PC-9 (cell line): ENCODE measurements around the gene TMBIM4.
"Not testable (repeated sequence)": the region's sequence is repeated elsewhere in the genome, so short reads cannot be mapped to it uniquely, and the experiment has no call there.

Source experiments
- EZH2 ChIP-seq: fragments of 200-600 bp; sonication (generic); IDR thresholded peaks from 2 replicates; pipeline ENCODE4 v1.8.0; 2017; ENCODE audit warnings: antibody characterized with exemption, low read depth
- TF ChIP-seq, protein P1 (sequence below): fragments of 200-600 bp; sonication (generic); conservative IDR thresholded peaks from 2 replicates; pipeline ENCODE4 v1.6.1; 2017; ENCODE audit warnings: mixed run types, antibody characterized with exemption, mild to moderate bottlenecking, moderate library complexity

DNA sequence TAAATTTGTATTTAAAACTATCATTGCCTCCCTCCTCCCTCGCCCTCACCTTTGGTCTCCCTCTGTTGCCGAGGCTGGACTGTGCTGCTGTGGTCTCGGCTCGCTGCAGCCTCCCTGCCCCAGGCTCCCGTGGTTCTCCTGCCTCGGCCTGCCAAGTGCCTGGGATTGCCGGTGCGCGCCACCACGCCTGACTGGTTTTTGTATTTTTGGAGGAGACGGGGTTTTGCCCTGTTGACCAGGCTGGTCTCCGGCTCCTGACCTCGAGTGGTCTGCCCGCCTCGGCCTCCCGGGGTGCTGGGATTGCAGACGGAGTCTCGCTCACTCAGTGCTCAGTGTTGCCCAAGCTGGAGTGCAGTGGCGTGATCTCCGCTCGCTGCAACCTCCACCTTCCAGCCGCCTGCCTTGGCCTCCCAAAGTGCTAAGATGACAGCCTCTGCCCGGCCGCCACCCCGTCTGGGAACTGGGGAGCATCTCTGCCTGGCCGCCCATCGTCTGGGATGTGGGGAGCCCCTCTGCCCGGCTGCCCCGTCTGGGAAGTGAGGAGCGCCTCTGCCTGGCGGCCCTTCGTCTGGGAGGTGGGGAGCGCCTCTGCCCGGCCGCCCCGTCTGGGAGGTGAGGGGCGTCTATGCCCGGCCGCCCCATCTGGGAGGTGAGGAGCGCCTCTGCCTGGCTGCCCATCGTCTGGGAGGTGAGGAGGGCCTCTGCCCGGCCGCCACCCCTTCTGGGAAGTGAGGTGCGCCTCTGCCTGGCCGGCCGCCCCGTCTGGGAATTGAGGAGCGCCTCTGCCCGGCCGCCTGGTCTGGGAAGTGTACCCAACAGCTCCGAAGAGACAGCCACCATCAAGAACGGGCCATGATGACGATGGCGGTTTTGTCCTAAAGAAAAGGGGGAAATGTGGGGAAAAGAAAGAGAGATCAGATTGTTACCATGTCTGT, 4.9 kb upstream of the TMBIM4 start:
- TF ChIP-seq, protein P1, sequence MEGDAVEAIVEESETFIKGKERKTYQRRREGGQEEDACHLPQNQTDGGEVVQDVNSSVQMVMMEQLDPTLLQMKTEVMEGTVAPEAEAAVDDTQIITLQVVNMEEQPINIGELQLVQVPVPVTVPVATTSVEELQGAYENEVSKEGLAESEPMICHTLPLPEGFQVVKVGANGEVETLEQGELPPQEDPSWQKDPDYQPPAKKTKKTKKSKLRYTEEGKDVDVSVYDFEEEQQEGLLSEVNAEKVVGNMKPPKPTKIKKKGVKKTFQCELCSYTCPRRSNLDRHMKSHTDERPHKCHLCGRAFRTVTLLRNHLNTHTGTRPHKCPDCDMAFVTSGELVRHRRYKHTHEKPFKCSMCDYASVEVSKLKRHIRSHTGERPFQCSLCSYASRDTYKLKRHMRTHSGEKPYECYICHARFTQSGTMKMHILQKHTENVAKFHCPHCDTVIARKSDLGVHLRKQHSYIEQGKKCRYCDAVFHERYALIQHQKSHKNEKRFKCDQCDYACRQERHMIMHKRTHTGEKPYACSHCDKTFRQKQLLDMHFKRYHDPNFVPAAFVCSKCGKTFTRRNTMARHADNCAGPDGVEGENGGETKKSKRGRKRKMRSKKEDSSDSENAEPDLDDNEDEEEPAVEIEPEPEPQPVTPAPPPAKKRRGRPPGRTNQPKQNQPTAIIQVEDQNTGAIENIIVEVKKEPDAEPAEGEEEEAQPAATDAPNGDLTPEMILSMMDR = not testable (repeated sequence)
- not testable (repeated sequence) for TF ChIP-seq EZH2
